PC-9 (cell line): ENCODE data around the gene CHPF2. TPM values are rescaled to one million over a fixed set of nuclear protein-coding genes. Genes with fewer than 3 reads are reported as not detected.

ENCODE experiments used
- BruUV-seq: library from RNA; stranded (reverse); fragments of 400-500 nt; replicated peaks from 2 replicates; lab custom pipeline; 2021; lab: Mats Ljungman, UMichigan
- CTCF ChIA-PET: fragments of 300-600 bp; sonication (Branson Sonifier 250); formaldehyde crosslinking; loops from one replicate; lab custom pipeline; 2022; ENCODE audit warnings: antibody characterized with exemption; lab: Charles Lee
- POLR2A ChIA-PET: fragments of 300-600 bp; sonication (Branson Sonifier 250); formaldehyde crosslinking; loops from one replicate; lab custom pipeline; 2022; ENCODE audit warnings: antibody characterized with exemption; ENCODE audit not compliant: unreplicated experiment; lab: Charles Lee
- DNase-seq, 2 experiments: peaks; one replicate each; pipeline versions ENCODE4 v3.0.0 to v3.0.0-alpha.2; 2015 to 2022; ENCODE audit warnings: mixed read lengths in 1 of 2
- H2AFZ ChIP-seq: fragments of 200-600 bp; sonication (generic); 2 replicates; pipeline ENCODE4 v1.8.1; 2017; ENCODE audit warnings: antibody characterized with exemption
- H3F3A ChIP-seq: fragments of 200-600 bp; sonication (generic); 2 replicates; pipeline ENCODE4 v1.8.1; 2017; ENCODE audit warnings: antibody characterized with exemption, mild to moderate bottlenecking, low read depth; ENCODE audit not compliant: insufficient read depth
- H3K27ac ChIP-seq: fragments of 200-600 bp; sonication (generic); 2 replicates; pipeline ENCODE4 v1.6.1; 2016; ENCODE audit warnings: mixed run types
- H3K27me3 ChIP-seq: fragments of 200-600 bp; sonication (generic); 2 replicates; pipeline ENCODE4 v1.6.1; 2016; ENCODE audit warnings: low read depth, mixed run types; ENCODE audit not compliant: insufficient read depth
- H3K36me3 ChIP-seq: fragments of 200-600 bp; sonication (generic); 2 replicates; pipeline ENCODE4 v1.6.1; 2016; ENCODE audit warnings: low read depth, mixed run types
- H3K4me1 ChIP-seq: fragments of 200-600 bp; sonication (generic); replicated peaks from 2 replicates; pipeline ENCODE4 v1.6.1; 2016; ENCODE audit warnings: mixed run types; ENCODE audit not compliant: insufficient read depth
- H3K4me2 ChIP-seq: fragments of 200-600 bp; sonication (generic); 2 replicates; pipeline ENCODE4 v1.6.1; 2017; ENCODE audit warnings: mixed run types
- H3K4me3 ChIP-seq: fragments of 200-600 bp; sonication (generic); 2 replicates; pipeline ENCODE4 v1.6.1; 2016; ENCODE audit warnings: mixed run types
- H3K79me2 ChIP-seq: fragments of 200-600 bp; sonication (generic); 2 replicates; pipeline ENCODE4 v1.6.1; 2017; ENCODE audit warnings: low read depth, mixed run types
- H3K9me2 ChIP-seq: fragments of 200-600 bp; sonication (generic); 2 replicates; pipeline ENCODE4 v1.8.1; 2017; ENCODE audit warnings: mild to moderate bottlenecking; ENCODE audit not compliant: insufficient read depth
- H3K9me3 ChIP-seq: fragments of 200-600 bp; sonication (generic); 2 replicates; pipeline ENCODE4 v1.8.1; 2016; ENCODE audit warnings: low read depth; ENCODE audit not compliant: insufficient read depth
- H4K20me1 ChIP-seq: fragments of 200-600 bp; sonication (generic); 2 replicates; pipeline ENCODE4 v1.8.1; 2017; ENCODE audit not compliant: insufficient read depth
- EZH2 ChIP-seq: fragments of 200-600 bp; sonication (generic); IDR thresholded peaks from 2 replicates; pipeline ENCODE4 v1.8.0; 2017; ENCODE audit warnings: antibody characterized with exemption, low read depth
- intact Hi-C: fragments of 100-400 bp; cut with micrococcal nuclease; formaldehyde crosslinking; loops from one replicate; pipeline ENCODE4 v1.10.0; 2022; ENCODE audit not compliant: unreplicated experiment
- total RNA-seq: library from RNA; stranded (reverse); gene quantifications from 2 replicates; pipeline ENCODE4 v1.2.3, GENCODE V29; 2021
- TF ChIP-seq, protein P1 (sequence below): fragments of 200-600 bp; sonication (generic); conservative IDR thresholded peaks from 2 replicates; pipeline ENCODE4 v1.6.1; 2017; ENCODE audit warnings: mixed run types, antibody characterized with exemption, mild to moderate bottlenecking, moderate library complexity

CHPF2 gene
- total RNA-seq, 1 experiment from 2014 or later = 54.9 TPM

DNA sequence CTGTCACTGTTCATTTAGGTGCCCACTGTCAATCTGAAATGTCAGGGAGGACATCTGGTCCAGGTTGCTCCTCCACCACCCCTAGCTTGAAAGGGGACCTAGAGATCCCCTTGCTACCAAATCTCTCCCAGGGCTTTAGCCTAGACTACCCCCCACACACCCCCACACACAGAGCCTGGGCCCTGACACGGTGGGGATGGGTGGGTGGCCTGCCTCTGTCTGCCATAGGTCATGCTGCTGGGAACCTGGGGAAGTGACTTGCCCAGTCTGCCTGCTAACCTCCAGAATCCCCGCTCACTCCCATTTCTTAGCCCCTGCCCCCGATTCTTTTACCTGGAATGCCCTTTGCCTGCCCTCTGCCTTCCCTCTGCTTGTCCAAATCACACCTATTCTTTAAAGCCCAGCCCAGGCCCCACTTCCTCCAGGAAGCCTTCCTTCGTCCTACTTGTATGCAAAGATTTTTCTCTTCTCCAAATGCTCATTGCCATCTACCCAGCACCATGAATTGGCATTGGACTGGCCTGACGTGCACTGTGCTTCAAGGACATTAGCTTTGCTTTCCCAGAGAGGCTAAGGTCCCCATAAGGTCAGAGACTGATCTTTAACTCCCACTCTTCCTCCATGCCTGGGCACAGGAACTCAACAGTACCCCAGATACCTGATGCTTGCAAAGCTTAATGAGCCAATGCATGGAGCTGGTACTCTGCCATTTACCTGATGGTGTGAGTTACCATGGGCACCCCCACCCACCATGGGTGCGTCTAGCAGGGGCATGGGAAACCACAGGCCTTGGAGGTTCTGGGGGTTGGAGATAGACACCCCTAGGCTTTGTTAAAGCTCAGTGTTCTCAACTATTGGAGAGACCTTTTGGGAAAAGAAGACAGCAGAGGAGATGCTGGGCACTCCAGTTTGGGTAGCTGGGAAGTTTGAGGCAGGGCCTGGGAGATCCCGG, 18.2 kb downstream of the CHPF2 start:
- no TSS peak for BruUV-seq
- no peak overlapping the region for H3K27ac ChIP-seq

DNA sequence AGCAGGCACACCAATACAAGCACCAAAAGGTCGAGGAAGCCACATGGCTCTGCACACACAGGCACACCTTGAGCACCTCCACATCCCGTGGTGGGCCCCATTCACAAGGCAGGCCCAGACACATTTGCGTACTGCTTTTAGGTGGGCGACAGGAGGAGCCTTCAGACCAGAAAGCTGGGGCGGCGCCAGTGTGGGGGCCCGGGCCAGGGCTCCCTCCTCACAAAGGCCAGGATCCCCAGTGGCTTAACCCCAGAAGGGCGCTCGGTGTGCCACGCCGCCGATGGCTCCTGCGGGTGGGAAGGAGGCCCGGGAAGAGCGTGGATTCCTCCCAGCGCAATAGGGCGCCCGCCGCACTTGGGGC, 19.0 kb downstream of the CHPF2 start:
- Histone ChIP-seq H4K20me1 (0 out of 2 replicates have a peak, but pooled peaks cover 3% of the 10 kb centered on the region), H3K9me2 (no peaks in the 10 kb centered on the region), H2AFZ (no peak overlapping the region), H3K27me3 (peaks cover 79% of the 10 kb centered on the region), H3K9me3 (no peaks in the 10 kb centered on the region), H3K36me3 (no peaks in the 10 kb centered on the region), H3K79me2 (no peaks in the 10 kb centered on the region), H3K27ac (no peak overlapping the region), H3K4me2 (peak overlapping the region; percentile 44), H3K4me1 (no peaks in the 10 kb centered on the region; the same call in 1 of the 2 replicates), H3F3A (no peaks in the 10 kb centered on the region; the same call in 1 of the 2 replicates), H3K4me3 (peak overlapping the region; percentile 43; the same call in 1 of the 2 replicates)
- CTCF ChIA-PET = no interaction called here
- no peak for DNase-seq
- no TSS peak for BruUV-seq
- POLR2A ChIA-PET = no interaction called here
- intact Hi-C loops = no loop called here
- TF ChIP-seq, protein P1, sequence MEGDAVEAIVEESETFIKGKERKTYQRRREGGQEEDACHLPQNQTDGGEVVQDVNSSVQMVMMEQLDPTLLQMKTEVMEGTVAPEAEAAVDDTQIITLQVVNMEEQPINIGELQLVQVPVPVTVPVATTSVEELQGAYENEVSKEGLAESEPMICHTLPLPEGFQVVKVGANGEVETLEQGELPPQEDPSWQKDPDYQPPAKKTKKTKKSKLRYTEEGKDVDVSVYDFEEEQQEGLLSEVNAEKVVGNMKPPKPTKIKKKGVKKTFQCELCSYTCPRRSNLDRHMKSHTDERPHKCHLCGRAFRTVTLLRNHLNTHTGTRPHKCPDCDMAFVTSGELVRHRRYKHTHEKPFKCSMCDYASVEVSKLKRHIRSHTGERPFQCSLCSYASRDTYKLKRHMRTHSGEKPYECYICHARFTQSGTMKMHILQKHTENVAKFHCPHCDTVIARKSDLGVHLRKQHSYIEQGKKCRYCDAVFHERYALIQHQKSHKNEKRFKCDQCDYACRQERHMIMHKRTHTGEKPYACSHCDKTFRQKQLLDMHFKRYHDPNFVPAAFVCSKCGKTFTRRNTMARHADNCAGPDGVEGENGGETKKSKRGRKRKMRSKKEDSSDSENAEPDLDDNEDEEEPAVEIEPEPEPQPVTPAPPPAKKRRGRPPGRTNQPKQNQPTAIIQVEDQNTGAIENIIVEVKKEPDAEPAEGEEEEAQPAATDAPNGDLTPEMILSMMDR = no peak
- 0 out of 2 replicates have a peak, but pooled peaks have one; percentile 56 for TF ChIP-seq EZH2

More for the DNA sequence above, 18.2 kb downstream of the CHPF2 start:
- Histone ChIP-seq H3K9me2 (no peaks in the 10 kb centered on the region), H3K36me3 (no peaks in the 10 kb centered on the region), H3K9me3 (no peaks in the 10 kb centered on the region), H3K4me3 (no peak overlapping the region), H3K79me2 (no peaks in the 10 kb centered on the region), H3K27me3 (peaks cover 78% of the 10 kb centered on the region), H3F3A (no peaks in the 10 kb centered on the region; the same call in 1 of the 2 replicates), H4K20me1 (0 out of 2 replicates have a peak, but pooled peaks cover 3% of the 10 kb centered on the region), H3K4me1 (no peaks in the 10 kb centered on the region; the same call in 1 of the 2 replicates), H3K4me2 (no peak overlapping the region), H2AFZ (no peak overlapping the region)
- POLR2A ChIA-PET = no interaction called here
- CTCF ChIA-PET = interaction anchor here (0.6 kb wide), 1 partner anchor 138 kb away, joined by 3 read pairs; no protein-coding TSS in a partner anchor
- TF ChIP-seq, protein P1 = no peak
- TF ChIP-seq EZH2 = no peak
- intact Hi-C loops = no loop called here
- DNase-seq = no peak

DNA sequence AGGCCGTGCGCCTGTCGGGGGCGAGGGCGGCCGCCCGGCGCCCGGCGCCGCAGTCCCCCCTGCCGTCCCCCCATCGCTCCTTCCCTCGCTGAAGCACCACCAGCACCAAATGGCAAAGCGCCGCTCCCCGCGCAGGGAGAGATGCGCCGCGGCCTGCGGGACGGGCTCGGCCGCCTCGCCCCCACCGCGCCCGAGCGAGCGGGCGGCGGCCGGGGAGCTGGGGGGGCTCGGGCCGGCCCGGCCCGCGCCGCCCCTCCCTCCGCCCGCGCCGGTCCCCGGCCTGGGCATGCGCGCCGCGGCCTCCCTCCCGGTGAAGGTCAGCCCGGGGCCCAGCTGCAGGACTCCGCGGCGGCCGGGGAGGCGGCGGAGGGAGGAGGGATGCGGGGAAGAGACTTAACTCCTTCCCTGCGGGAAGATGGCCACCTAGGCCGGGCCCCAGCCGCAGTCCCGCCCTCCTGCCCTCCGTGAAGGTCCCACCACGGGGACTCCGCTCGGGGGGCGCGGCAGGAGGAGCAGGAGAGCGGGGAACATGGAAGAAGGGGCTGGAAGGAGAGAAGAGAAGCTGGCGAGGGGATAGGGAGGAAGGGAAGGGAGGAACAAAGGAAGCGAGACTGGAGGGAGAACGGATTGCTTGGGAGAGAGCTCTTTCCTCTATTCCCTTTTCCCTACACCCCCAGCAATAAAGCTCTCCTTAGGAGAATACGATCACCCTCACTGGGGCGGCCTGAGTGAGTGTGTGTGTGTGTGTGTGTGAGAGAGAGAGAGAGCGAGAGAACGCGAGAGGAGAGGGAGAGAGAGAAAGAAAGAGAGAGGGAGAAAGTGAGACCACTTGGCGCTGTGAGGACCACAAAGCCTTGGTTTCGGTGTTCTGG, 19.6 kb downstream of the CHPF2 start:
- Histone ChIP-seq H3K27me3 (peaks cover 79% of the 10 kb centered on the region), H3K36me3 (no peaks in the 10 kb centered on the region), H2AFZ (peak overlapping the region; percentile 82; the same call in 1 of the 2 replicates), H4K20me1 (0 out of 2 replicates have a peak, but pooled peaks cover 3% of the 10 kb centered on the region), H3F3A (no peaks in the 10 kb centered on the region; the same call in 1 of the 2 replicates), H3K4me1 (no peaks in the 10 kb centered on the region; the same call in 1 of the 2 replicates), H3K4me3 (peak overlapping the region; percentile 52; the same call in 1 of the 2 replicates), H3K79me2 (no peaks in the 10 kb centered on the region), H3K27ac (no peak overlapping the region), H3K9me2 (no peaks in the 10 kb centered on the region), H3K4me2 (peak overlapping the region; percentile 88), H3K9me3 (no peaks in the 10 kb centered on the region)
- CTCF ChIA-PET = no interaction called here
- peak in 1 of 2 experiments; percentile 43 for DNase-seq
- TF ChIP-seq, protein P1 = no peak
- TF ChIP-seq EZH2 = peak; percentile 58; the same call in 1 of the 2 replicates
- no TSS peak for BruUV-seq
- intact Hi-C loops = no loop called here
- POLR2A ChIA-PET = no interaction called here
